Naive thymus-derived CD4-positive, alpha-beta T cell (primary cell): Measurements from ENCODE around the gene HINT2. TPM values are rescaled to one million over a fixed set of nuclear protein-coding genes. Genes with fewer than 3 reads are reported as not detected.

Source experiments
- ATAC-seq: fragments of 150-1000 bp; cut with Tn5 transposase; 2 replicates; pipeline ENCODE4 v1.10.0; 2021; ENCODE audit warnings: mild to moderate bottlenecking, moderate library complexity
- CTCF ChIA-PET: fragments of 350-600 bp; sonication (Branson Sonifier 250); formaldehyde crosslinking; loops from one replicate; lab custom pipeline; 2021; ENCODE audit warnings: antibody characterized with exemption; lab: Charles Lee
- POLR2A ChIA-PET: fragments of 350-600 bp; sonication (Branson Sonifier 250); formaldehyde crosslinking; loops from one replicate; lab custom pipeline; 2021; ENCODE audit warnings: antibody characterized with exemption, inconsistent platforms; lab: Charles Lee
- DNase-seq, 9 donors: peaks; one replicate each; pipeline versions ENCODE4 v3.0.0 to v3.0.0-alpha.2; 2020 to 2022; ENCODE audit warnings: mixed read lengths in 1 of 9
- H3K27ac ChIP-seq: one replicate; pipeline ENCODE4 v1.7.0; 2013; ENCODE audit warnings: mild to moderate bottlenecking, low read depth, low read length, moderate library complexity
- H3K27me3 ChIP-seq, 2 donors: one replicate each; pipeline ENCODE4 v1.7.0; 2013; ENCODE audit warnings: low read length in 2 of 2, mild to moderate bottlenecking in 2 of 2, moderate library complexity in 2 of 2; ENCODE audit not compliant: control insufficient read depth in 2 of 2, insufficient read depth in 2 of 2
- H3K36me3 ChIP-seq, 3 experiments: 1 replicate in 2 of 3; 2 replicates in 1 of 3; pipeline ENCODE4 v1.7.0; 2013; ENCODE audit warnings: low read length in 3 of 3, mild to moderate bottlenecking in 3 of 3, moderate library complexity in 1 of 3; ENCODE audit not compliant: insufficient read depth in 3 of 3, control insufficient read depth in 2 of 3
- H3K4me1 ChIP-seq, 2 donors: one replicate each; pipeline ENCODE4 v1.7.0; 2013; ENCODE audit warnings: low read length in 2 of 2, mild to moderate bottlenecking in 2 of 2, moderate library complexity in 1 of 2; ENCODE audit not compliant: control insufficient read depth in 2 of 2, insufficient read depth in 2 of 2
- H3K4me3 ChIP-seq: 2 replicates; pipeline ENCODE4 v1.7.0; 2013; ENCODE audit warnings: mild to moderate bottlenecking, low read length
- H3K9me3 ChIP-seq, 3 experiments: 1 replicate in 2 of 3; 2 replicates in 1 of 3; pipeline ENCODE4 v1.7.0; 2013; ENCODE audit warnings: low read length in 3 of 3; ENCODE audit not compliant: control insufficient read depth in 2 of 3
- H3K27ac Mint-ChIP-seq, 9 donors: one replicate each; pipeline ENCODE4 v1.8.0; 2020 to 2022; ENCODE audit warnings: mixed read lengths in 9 of 9, mild to moderate bottlenecking in 8 of 9, moderate library complexity in 5 of 9, inconsistent platforms in 2 of 9
- H3K27me3 Mint-ChIP-seq, 5 donors: one replicate each; pipeline ENCODE4 v1.8.0; 2021 to 2022; ENCODE audit warnings: mixed read lengths in 5 of 5, mild to moderate bottlenecking in 1 of 5
- H3K36me3 Mint-ChIP-seq, 5 donors: one replicate each; pipeline ENCODE4 v1.8.0; 2020 to 2022; ENCODE audit warnings: mixed read lengths in 5 of 5, mild to moderate bottlenecking in 3 of 5, inconsistent platforms in 1 of 5
- H3K4me1 Mint-ChIP-seq, 7 donors: one replicate each; pipeline ENCODE4 v1.8.0; 2020 to 2022; ENCODE audit warnings: mixed read lengths in 7 of 7, mild to moderate bottlenecking in 3 of 7, inconsistent platforms in 1 of 7
- H3K4me3 Mint-ChIP-seq, 10 donors: one replicate each; pipeline ENCODE4 v1.8.0; 2020 to 2022; ENCODE audit warnings: mild to moderate bottlenecking in 10 of 10, mixed read lengths in 10 of 10, moderate library complexity in 6 of 10, inconsistent platforms in 2 of 10
- H3K9me3 Mint-ChIP-seq, 11 donors: one replicate each; pipeline ENCODE4 v1.8.0; 2020 to 2022; ENCODE audit warnings: mixed read lengths in 11 of 11, mild to moderate bottlenecking in 4 of 11, inconsistent platforms in 1 of 11, moderate library complexity in 1 of 11
- intact Hi-C, 2 donors: fragments of 100-400 bp; cut with micrococcal nuclease; formaldehyde crosslinking; loops; one replicate each; pipeline ENCODE4 v1.15.1; 2023
- polyA plus RNA-seq, 2 donors: library from polyadenylated mRNA; unstranded; fragments of 300-500 nt; fragmentation: Illumina TruSeq; gene quantifications; one replicate each; pipeline ENCODE4 v1.2.3, GENCODE V29; 2021
- total RNA-seq, 6 experiments: library from RNA in 5 of 6; stranded (reverse) in 5 of 6; gene quantifications; 1 replicate in 5 of 6; 2 replicates in 1 of 6; pipeline ENCODE4 v1.2.3 and lab custom pipeline; 2021 to 2026

Gene HINT2
- total and polyA plus RNA-seq, 7 experiments from 2014 or later = 14.3 to 74.5 (median 23.1) TPM

DNA sequence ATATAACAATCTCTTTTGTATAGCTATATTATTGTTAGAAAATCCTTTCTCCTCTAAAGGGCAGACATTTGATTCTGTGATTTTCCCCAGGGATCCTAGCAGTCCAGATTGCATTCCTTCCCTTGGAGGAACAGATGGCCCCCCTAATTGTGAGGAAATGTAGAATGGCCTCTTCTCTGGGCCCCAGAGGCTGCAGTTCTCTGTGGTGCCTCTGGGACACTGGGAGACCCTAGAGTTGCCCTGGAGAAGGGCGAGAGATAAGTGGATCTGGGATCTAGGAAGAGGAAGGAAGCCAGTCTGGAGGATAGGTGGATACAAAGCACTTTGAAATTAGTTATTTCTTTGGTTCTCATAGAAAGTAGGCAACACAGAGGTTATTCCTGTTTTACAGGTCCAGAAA is 1.9 kb upstream of the HINT2 start:
- Histone ChIP-seq H3K27ac (no peak overlapping the region), H3K9me3 (no peaks in the 10 kb centered on the region), H3K4me3 (no peak overlapping the region), H3K36me3 (no peaks in the 10 kb centered on the region), H3K27me3 (no peaks in the 10 kb centered on the region), H3K4me1 (peaks cover 16 to 21% of the 10 kb centered on the region in 2 donors)
- DNase-seq = no peak
- peaks cover 0 to 17% (median 0%) of the 10 kb centered on the region in 5 donors for H3K27me3 Mint-ChIP-seq
- intact Hi-C loops = loop anchor here (10.0 kb wide), 4 partner anchors 588 to 1442 kb away; partner anchors contain the start of genes CCL27 (in 2 of the 2), FANCG (in 1 of the 2), MYORG (in 1 of the 2) and RNF38 (in 1 of the 2)
- peak overlapping the region in 5 of 10 donors; percentile 0 to 99 (median 91) for H3K4me3 Mint-ChIP-seq
- H3K4me1 Mint-ChIP-seq = peaks cover 23 to 39% (median 32%) of the 10 kb centered on the region in 7 donors
- ChIA-PET CTCF (no interaction called here), POLR2A (no interaction called here)
- H3K27ac Mint-ChIP-seq = no peak overlapping the region
- H3K36me3 Mint-ChIP-seq = peaks cover 0 to 2% (median 0%) of the 10 kb centered on the region in 5 donors
- no peak for ATAC-seq
- peaks cover 0 to 7% (median 0%) of the 10 kb centered on the region in 11 donors for H3K9me3 Mint-ChIP-seq

GRCh38 chr9:35814106-35814840 is 569 bp downstream of the HINT2 start:
- peaks cover 0 to 12% (median 0%) of the 10 kb centered on the region in 5 donors for H3K27me3 Mint-ChIP-seq
- Histone ChIP-seq H3K4me3 (peak overlapping the region; percentile 100), H3K4me1 (peaks cover 19 to 27% of the 10 kb centered on the region in 2 donors), H3K27ac (peak overlapping the region; percentile 77), H3K9me3 (no peaks in the 10 kb centered on the region), H3K27me3 (no peaks in the 10 kb centered on the region), H3K36me3 (peaks cover 0 to 3% (median 0%) of the 10 kb centered on the region in 3 experiments)
- peak overlapping the region; percentile 84 to 95 (median 89) for H3K27ac Mint-ChIP-seq
- DNase-seq = no peak
- intact Hi-C loops = loop anchor here (2.0 to 10.0 kb wide), 9 partner anchors 57 to 1653 kb away; partner anchors contain the start of genes CCL27 (in 2 of the 2), VCP (in 2 of the 2), DNAJB5 (in 1 of the 2) and FANCG (in 1 of the 2)
- POLR2A ChIA-PET = interaction anchor here (0.7 to 3.5 kb wide), 10 partner anchors 12 to 1168 kb away, joined by 3 to 18 read pairs (median 4); partner anchors contain the start of genes CREB3, FAM221B, GALT and MSMP
- ATAC-seq = no peak
- CTCF ChIA-PET = interaction anchor here (0.8 to 1.2 kb wide), 4 partner anchors 10 to 68 kb away, joined by 3 to 6 read pairs (median 5); partner anchors contain the start of genes FAM221B and TMEM8B
- H3K36me3 Mint-ChIP-seq = peaks cover 0 to 2% (median 0%) of the 10 kb centered on the region in 5 donors
- peaks cover 23 to 43% (median 37%) of the 10 kb centered on the region in 7 donors for H3K4me1 Mint-ChIP-seq
- peaks cover 0 to 7% (median 0%) of the 10 kb centered on the region in 11 donors for H3K9me3 Mint-ChIP-seq
- H3K4me3 Mint-ChIP-seq = peak overlapping the region; percentile 82 to 100 (median 94)

DNA sequence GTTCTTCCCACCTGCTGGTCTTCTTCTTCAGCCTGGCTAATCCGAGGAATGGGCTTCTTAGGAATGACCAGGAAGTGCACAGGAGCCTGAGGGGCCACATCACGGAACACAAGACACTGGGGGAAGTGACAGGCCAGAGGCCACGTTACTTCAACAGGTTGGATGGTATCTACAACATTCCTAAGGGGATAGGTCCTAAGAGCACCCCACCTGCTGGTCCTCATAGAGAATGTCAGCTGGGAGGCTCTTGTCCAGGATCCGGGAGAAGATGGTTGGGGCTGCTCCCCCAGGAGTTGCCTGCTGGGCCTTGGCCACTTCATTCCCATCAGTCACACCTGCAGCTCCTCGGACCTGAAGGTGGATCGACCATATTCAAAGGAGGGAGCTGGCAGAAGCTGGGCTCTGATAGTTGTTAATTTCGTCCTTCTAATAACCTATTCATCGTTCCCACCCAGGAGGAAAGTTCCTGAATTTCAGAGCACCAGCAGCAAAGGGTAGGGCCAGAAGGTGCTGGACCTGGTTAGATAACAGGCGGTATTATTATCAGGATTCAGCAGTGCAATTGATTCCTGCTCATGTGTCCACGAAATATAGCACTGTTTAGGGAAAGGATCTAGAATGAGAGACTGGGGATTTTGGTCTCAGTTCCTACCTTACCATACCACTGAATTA is 1.3 kb downstream of the HINT2 start:
- no peaks in the 10 kb centered on the region for H3K27me3 ChIP-seq
- ChIA-PET CTCF (interaction anchor here (0.8 to 1.2 kb wide), 5 partner anchors 11 to 78 kb away, joined by 3 to 6 read pairs (median 4); partner anchors contain the start of genes FAM221B and TMEM8B), POLR2A (interaction anchor here (0.7 to 3.5 kb wide), 10 partner anchors 13 to 1167 kb away, joined by 3 to 18 read pairs (median 5); partner anchors contain the start of genes CREB3, FAM221B, GALT and MSMP)
- no peaks in the 10 kb centered on the region for H3K9me3 ChIP-seq
- peaks cover 0 to 7% (median 0%) of the 10 kb centered on the region in 11 donors for H3K9me3 Mint-ChIP-seq
- peaks cover 19 to 27% of the 10 kb centered on the region in 2 donors for H3K4me1 ChIP-seq
- H3K4me3 ChIP-seq = no peak overlapping the region
- peaks cover 23 to 43% (median 37%) of the 10 kb centered on the region in 7 donors for H3K4me1 Mint-ChIP-seq
- no peak for ATAC-seq
- intact Hi-C loops = loop anchor here (2.0 to 10.0 kb wide), 10 partner anchors 57 to 1654 kb away; partner anchors contain the start of genes CCL27 (in 2 of the 2), VCP (in 2 of the 2), DNAJB5 (in 1 of the 2) and FANCG (in 1 of the 2)
- peak overlapping the region in 8 of 9 donors; percentile 60 to 97 (median 88) for H3K27ac Mint-ChIP-seq
- H3K36me3 ChIP-seq = peaks cover 0 to 10% (median 0%) of the 10 kb centered on the region in 3 experiments
- peaks cover 0 to 12% (median 0%) of the 10 kb centered on the region in 5 donors for H3K27me3 Mint-ChIP-seq
- no peak for DNase-seq
- H3K27ac ChIP-seq = peak overlapping the region; percentile 0
- H3K36me3 Mint-ChIP-seq = peaks cover 0 to 6% (median 4%) of the 10 kb centered on the region in 5 donors
- peak overlapping the region; percentile 21 to 100 (median 90) for H3K4me3 Mint-ChIP-seq

GRCh38 chr9:35812025-35812602 is 2.7 kb downstream of the HINT2 start, which contains the start of gene SPAG8:
Gene SPAG8, minus strand, starts transcription at chr9:35812262. Its CDS starts 115 bp downstream, at chr9:35812147.
- POLR2A ChIA-PET = interaction anchor here (0.6 to 3.5 kb wide), 20 partner anchors 11 to 740 kb away, joined by 3 to 18 read pairs (median 4); partner anchors contain the start of genes CCDC107, CREB3, FAM221B and RMRP

GRCh38 chr9:35811381-35812024 is 3.3 kb downstream of the HINT2 start:
- no peaks in the 10 kb centered on the region for H3K27me3 Mint-ChIP-seq
- POLR2A ChIA-PET = interaction anchor here (0.6 to 3.5 kb wide), 17 partner anchors 10 to 740 kb away, joined by 3 to 18 read pairs (median 4); partner anchors contain the start of genes CCDC107, CREB3, FAM221B and RMRP
- no peak for ATAC-seq
- Histone ChIP-seq H3K36me3 (peaks cover 0 to 21% (median 0%) of the 10 kb centered on the region in 3 experiments), H3K27me3 (no peaks in the 10 kb centered on the region), H3K27ac (peak overlapping the region; percentile 72), H3K4me3 (peak overlapping the region; percentile 72), H3K4me1 (peaks cover 19 to 27% of the 10 kb centered on the region in 2 donors), H3K9me3 (no peaks in the 10 kb centered on the region)
- intact Hi-C loops = loop anchor here (1.0 to 10.0 kb wide), 10 partner anchors 21 to 1656 kb away; partner anchors contain the start of genes CCL27 (in 2 of the 2), CLTA (in 1 of the 2), CREB3 (in 1 of the 2) and DNAJB5 (in 1 of the 2)
- H3K27ac Mint-ChIP-seq = peak overlapping the region; percentile 84 to 98 (median 95)
- H3K36me3 Mint-ChIP-seq = peaks cover 0 to 11% (median 4%) of the 10 kb centered on the region in 5 donors
- DNase-seq = no peak
- CTCF ChIA-PET = interaction anchor here (0.9 to 2.4 kb wide), 4 partner anchors 15 to 81 kb away, joined by 3 to 15 read pairs (median 4); partner anchors contain the start of genes CREB3 and TLN1
- H3K4me1 Mint-ChIP-seq = peaks cover 23 to 43% (median 37%) of the 10 kb centered on the region in 7 donors
- peaks cover 0 to 7% (median 0%) of the 10 kb centered on the region in 11 donors for H3K9me3 Mint-ChIP-seq
- H3K4me3 Mint-ChIP-seq = peak overlapping the region; percentile 81 to 94 (median 88)

More at GRCh38 chr9:35812025-35812602, 2.7 kb downstream of the HINT2 start, which contains the start of gene SPAG8:
- CTCF ChIA-PET = interaction anchor here (0.9 to 2.4 kb wide), 4 partner anchors 15 to 81 kb away, joined by 3 to 15 read pairs (median 4); partner anchors contain the start of genes CREB3 and TLN1
- H3K9me3 ChIP-seq = no peaks in the 10 kb centered on the region
- H3K27me3 ChIP-seq = no peaks in the 10 kb centered on the region
- H3K27me3 Mint-ChIP-seq = peaks cover 0 to 4% (median 0%) of the 10 kb centered on the region in 5 donors
- H3K4me3 ChIP-seq = peak within 1 kb of the TSS; percentile 72
- H3K4me1 Mint-ChIP-seq = peaks cover 23 to 43% (median 37%) of the 10 kb centered on the region in 7 donors
- H3K4me1 ChIP-seq = peaks cover 19 to 27% of the 10 kb centered on the region in 2 donors
- intact Hi-C loops = loop anchor here (1.0 to 10.0 kb wide), 10 partner anchors 22 to 1655 kb away; partner anchors contain the start of genes CCL27 (in 2 of the 2), CLTA (in 1 of the 2), CREB3 (in 1 of the 2) and DNAJB5 (in 1 of the 2)
- H3K4me3 Mint-ChIP-seq = peak within 1 kb of the TSS; percentile 81 to 94 (median 90)
- H3K27ac ChIP-seq = peak within 1 kb of the TSS; percentile 72
- H3K27ac Mint-ChIP-seq = peak within 1 kb of the TSS; percentile 84 to 98 (median 95)
- ATAC-seq (peak; percentile 75), DNase-seq (peak; percentile 70 to 98 (median 95))
- H3K9me3 Mint-ChIP-seq = peaks cover 0 to 7% (median 0%) of the 10 kb centered on the region in 11 donors
- peaks cover 0 to 16% (median 0%) of the 10 kb centered on the region in 3 experiments for H3K36me3 ChIP-seq
- H3K36me3 Mint-ChIP-seq = peaks cover 0 to 7% (median 4%) of the 10 kb centered on the region in 5 donors
